ENCODE measurements around the gene VIT.

DNA sequence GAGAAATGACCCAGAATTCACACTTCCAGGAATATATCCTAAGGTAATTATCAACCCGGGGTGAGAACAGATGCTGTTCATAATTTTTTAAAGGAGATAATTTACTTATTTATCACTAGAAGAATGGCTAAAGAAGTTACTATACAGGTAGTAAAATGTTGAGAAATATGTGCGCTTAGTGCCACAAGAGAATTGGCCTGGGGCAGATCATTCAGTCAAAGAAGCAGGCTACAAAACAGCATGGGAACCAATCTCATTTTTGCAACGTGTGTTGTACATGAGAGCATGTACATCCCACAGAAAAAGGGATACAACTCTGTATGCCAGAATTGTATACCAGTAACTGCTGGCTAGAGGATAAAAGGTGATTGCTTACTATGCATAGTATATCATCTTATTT is 75.2 kb downstream of the VIT start:
- TF ChIP-seq POLR2A (IDR thresholded peaks at IDR 0.05) (no peak), POLR2AphosphoS5 (IDR thresholded peaks at IDR 0.05; ENCODE audit: insufficient read depth in 1 of 2, low read depth in 1 of 2) (no peak)
- TF ChIP-seq, protein P1, sequence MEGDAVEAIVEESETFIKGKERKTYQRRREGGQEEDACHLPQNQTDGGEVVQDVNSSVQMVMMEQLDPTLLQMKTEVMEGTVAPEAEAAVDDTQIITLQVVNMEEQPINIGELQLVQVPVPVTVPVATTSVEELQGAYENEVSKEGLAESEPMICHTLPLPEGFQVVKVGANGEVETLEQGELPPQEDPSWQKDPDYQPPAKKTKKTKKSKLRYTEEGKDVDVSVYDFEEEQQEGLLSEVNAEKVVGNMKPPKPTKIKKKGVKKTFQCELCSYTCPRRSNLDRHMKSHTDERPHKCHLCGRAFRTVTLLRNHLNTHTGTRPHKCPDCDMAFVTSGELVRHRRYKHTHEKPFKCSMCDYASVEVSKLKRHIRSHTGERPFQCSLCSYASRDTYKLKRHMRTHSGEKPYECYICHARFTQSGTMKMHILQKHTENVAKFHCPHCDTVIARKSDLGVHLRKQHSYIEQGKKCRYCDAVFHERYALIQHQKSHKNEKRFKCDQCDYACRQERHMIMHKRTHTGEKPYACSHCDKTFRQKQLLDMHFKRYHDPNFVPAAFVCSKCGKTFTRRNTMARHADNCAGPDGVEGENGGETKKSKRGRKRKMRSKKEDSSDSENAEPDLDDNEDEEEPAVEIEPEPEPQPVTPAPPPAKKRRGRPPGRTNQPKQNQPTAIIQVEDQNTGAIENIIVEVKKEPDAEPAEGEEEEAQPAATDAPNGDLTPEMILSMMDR (IDR thresholded peaks at IDR 0.05), result no peak
